GM19452 (cell line): Measurements from ENCODE around the gene TMEM40.
"Not testable (repeated sequence)": the region's sequence is repeated elsewhere in the genome, so short reads cannot be mapped to it uniquely, and the experiment has no call there.

ENCODE experiments used
- ATAC-seq: cut with Tn5 transposase; IDR thresholded peaks from one replicate; pipeline ENCODE4 v1.9.1; 2021; ENCODE audit not compliant: unreplicated experiment

The TMEM40 gene

GRCh38 chr3:12759097-12759679 is at the start of gene TMEM40:
TSS of gene TMEM40 (minus strand) at chr3:12759259. CDS start at chr3:12749832, 9,427 bp downstream.
- ATAC-seq, result no peak

GRCh38 chr3:12808587-12808986 is 49.5 kb upstream of the TMEM40 start:
- ATAC-seq, result no peak

- ATAC-seq, result no peak
Observed at GRCh38 chr3:12807601-12808359, 48.7 kb upstream of the TMEM40 start.

GRCh38 chr3:12807066-12807465 is 48.0 kb upstream of the TMEM40 start:
- ATAC-seq, result no peak

GRCh38 chr3:12803371-12803770 is 44.3 kb upstream of the TMEM40 start:
- ATAC-seq, result no peak

- no peak for ATAC-seq
Observed at GRCh38 chr3:12799525-12800440, 40.7 kb upstream of the TMEM40 start.

- ATAC-seq, result no peak
Observed at GRCh38 chr3:12798559-12799179, 39.6 kb upstream of the TMEM40 start.

GRCh38 chr3:12797892-12798558 is 39.0 kb upstream of the TMEM40 start:
- ATAC-seq, result no peak

- ATAC-seq, result no peak
Observed at GRCh38 chr3:12797124-12797891, 38.2 kb upstream of the TMEM40 start.

- ATAC-seq, result no peak
Observed at GRCh38 chr3:12796171-12797123, 37.4 kb upstream of the TMEM40 start, which contains the start of gene CAND2. TSS of gene CAND2 (plus strand) at chr3:12796680. CDS start at chr3:12796721, 41 bp downstream.

GRCh38 chr3:12793701-12794100 is 34.6 kb upstream of the TMEM40 start:
- ATAC-seq, result no peak

- no peak for ATAC-seq
Observed at GRCh38 chr3:12791430-12791829, 32.4 kb upstream of the TMEM40 start.

GRCh38 chr3:12787967-12788690 is 29.1 kb upstream of the TMEM40 start:
- ATAC-seq, result not testable (repeated sequence)

GRCh38 chr3:12787346-12787745 is 28.3 kb upstream of the TMEM40 start:
- not testable (repeated sequence) for ATAC-seq

GRCh38 chr3:12785096-12785495 is 26.0 kb upstream of the TMEM40 start:
- ATAC-seq, result no peak

GRCh38 chr3:12782172-12782815 is 23.2 kb upstream of the TMEM40 start:
- no peak for ATAC-seq

GRCh38 chr3:12780751-12781150 is 21.7 kb upstream of the TMEM40 start:
- ATAC-seq, result no peak
